Sigmoid colon (tissue), 7 donors: ENCODE measurements around the gene FAM174C. TPM values are rescaled to one million over a fixed set of nuclear protein-coding genes. Genes with fewer than 3 reads are reported as not detected.

Experiments used
- DNase-seq: peaks from one replicate; pipeline ENCODE4 v3.0.0-alpha.2; 2019
- H3K27ac ChIP-seq, 4 donors: fragments of 200-600 bp; sonication (generic); one replicate each; pipeline ENCODE4 v1.5.1; 2016 to 2019; ENCODE audit warnings: mild to moderate bottlenecking in 1 of 4
- H3K27me3 ChIP-seq, 3 donors: fragments of 200-600 bp; sonication (generic); one replicate each; pipeline ENCODE4 v1.5.1; 2019; ENCODE audit warnings: mild to moderate bottlenecking in 1 of 3
- H3K36me3 ChIP-seq, 4 donors: fragments of 200-600 bp; sonication (generic); one replicate each; pipeline ENCODE4 v1.5.1; 2016 to 2019
- H3K4me1 ChIP-seq, 4 donors: fragments of 200-600 bp; sonication (generic); one replicate each; pipeline ENCODE4 v1.5.1; 2017 to 2019
- H3K4me3 ChIP-seq, 4 donors: fragments of 200-600 bp; sonication (generic); one replicate each; pipeline ENCODE4 v1.5.1; 2017 to 2019; ENCODE audit warnings: mild to moderate bottlenecking in 2 of 4, moderate library complexity in 1 of 4
- H3K9me3 ChIP-seq, 4 donors: fragments of 200-600 bp in 3 of 4; sonication (generic) in 3 of 4; one replicate each; pipeline versions ENCODE4 v1.5.1 to v1.6.1; 2013 to 2019
- EP300 ChIP-seq, 4 donors: sonication (generic); formaldehyde crosslinking; IDR thresholded peaks; one replicate each; pipeline ENCODE4 v1.6.1; 2017; ENCODE audit warnings: antibody characterized with exemption in 4 of 4
- POLR2A ChIP-seq, 2 donors: fragments of 450-650 bp; IDR thresholded peaks; one replicate each; pipeline ENCODE4 v1.6.1; 2016; ENCODE audit warnings: antibody characterized with exemption in 2 of 2, mild to moderate bottlenecking in 2 of 2, moderate library complexity in 2 of 2
- POLR2AphosphoS5 ChIP-seq, 4 donors: sonication (generic); formaldehyde crosslinking; IDR thresholded peaks; one replicate each; pipeline ENCODE4 v1.6.1; 2017; ENCODE audit warnings: antibody characterized with exemption in 4 of 4
- WGBS, 2 donors: extraction: QIAGEN DNeasy Blood & Tissue Kit; methylation state at CpG; one replicate each; pipeline ENCODE4 v1.1.7; 2013; 5-methylcytosine and 5-hydroxymethylcytosine counted together
- intact Hi-C: fragments of 100-400 bp; cut with DNase I; formaldehyde crosslinking; loops from one replicate; pipeline ENCODE4 v1.15.1; 2023
- polyA plus RNA-seq, 3 donors: library from polyadenylated mRNA; stranded (reverse); fragments of 200-250 nt; gene quantifications; one replicate each; pipeline ENCODE4 v1.2.3, GENCODE V29; 2013
- total RNA-seq, 4 donors: library from RNA; depleted of rRNA; stranded (reverse); fragments of >200 nt; gene quantifications; one replicate each; pipeline ENCODE4 v1.1.0, GENCODE V29; 2016
- TF ChIP-seq, protein P1 (sequence below), 4 experiments: fragments of 450-650 bp in 3 of 4; fragments of 200-600 bp in 1 of 4; IDR thresholded peaks; one replicate each; pipeline ENCODE4 v1.5.1; 2016 to 2019; ENCODE audit warnings: antibody characterized with exemption in 4 of 4, mild to moderate bottlenecking in 3 of 4, moderate library complexity in 2 of 4
- donor health status: healthy with polysubstance abuse.
- donor health status: Bipolar disorder and iron deficiency.
- donor health status: healthy.

FAM174C gene
- total and polyA plus RNA-seq, 7 donors, result 24.7 to 87.8 (median 37.0) TPM

DNA sequence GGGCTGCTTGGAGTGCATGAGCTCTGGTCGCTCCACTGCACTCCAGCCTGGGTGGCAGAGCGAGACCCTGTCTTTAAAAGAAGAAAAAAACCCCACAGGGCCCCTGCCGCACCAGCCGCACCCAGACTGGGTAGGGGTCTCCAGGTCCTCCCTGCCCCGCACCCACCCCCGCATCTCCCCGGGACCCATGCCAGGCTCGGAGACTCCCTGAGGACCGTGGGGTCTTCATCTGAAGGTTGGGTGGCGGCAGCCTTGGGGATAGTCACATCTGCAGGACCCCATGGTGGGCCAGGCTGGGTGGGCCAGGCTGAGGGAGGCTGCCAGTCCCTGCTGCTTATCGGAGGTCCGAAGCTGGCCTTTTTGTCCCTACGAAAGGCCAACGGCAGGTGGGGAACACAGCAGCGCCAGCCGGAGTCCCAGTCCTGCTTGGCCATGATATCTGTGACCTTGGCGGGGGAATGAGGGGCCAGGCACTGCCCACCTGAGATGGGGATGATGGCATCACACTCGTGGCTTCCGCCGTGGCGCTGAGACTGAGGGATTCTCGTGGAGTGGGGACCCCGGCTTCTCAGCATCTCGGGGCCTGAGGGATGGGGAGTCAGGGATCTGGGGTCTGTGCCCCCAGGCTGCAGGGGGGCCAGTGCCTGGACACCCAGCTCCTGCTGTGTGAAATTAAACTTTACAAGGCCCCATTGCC is 21.4 kb downstream of the FAM174C start:
- H3K4me3 ChIP-seq, result no peak overlapping the region
- DNase-seq, result no peak
- no peak for TF ChIP-seq POLR2AphosphoS5 (IDR thresholded peaks at IDR 0.05)
- no peak for TF ChIP-seq POLR2A (IDR thresholded peaks at IDR 0.05)
- TF ChIP-seq, protein P1, sequence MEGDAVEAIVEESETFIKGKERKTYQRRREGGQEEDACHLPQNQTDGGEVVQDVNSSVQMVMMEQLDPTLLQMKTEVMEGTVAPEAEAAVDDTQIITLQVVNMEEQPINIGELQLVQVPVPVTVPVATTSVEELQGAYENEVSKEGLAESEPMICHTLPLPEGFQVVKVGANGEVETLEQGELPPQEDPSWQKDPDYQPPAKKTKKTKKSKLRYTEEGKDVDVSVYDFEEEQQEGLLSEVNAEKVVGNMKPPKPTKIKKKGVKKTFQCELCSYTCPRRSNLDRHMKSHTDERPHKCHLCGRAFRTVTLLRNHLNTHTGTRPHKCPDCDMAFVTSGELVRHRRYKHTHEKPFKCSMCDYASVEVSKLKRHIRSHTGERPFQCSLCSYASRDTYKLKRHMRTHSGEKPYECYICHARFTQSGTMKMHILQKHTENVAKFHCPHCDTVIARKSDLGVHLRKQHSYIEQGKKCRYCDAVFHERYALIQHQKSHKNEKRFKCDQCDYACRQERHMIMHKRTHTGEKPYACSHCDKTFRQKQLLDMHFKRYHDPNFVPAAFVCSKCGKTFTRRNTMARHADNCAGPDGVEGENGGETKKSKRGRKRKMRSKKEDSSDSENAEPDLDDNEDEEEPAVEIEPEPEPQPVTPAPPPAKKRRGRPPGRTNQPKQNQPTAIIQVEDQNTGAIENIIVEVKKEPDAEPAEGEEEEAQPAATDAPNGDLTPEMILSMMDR (IDR thresholded peaks at IDR 0.05), result no peak
- no peak for TF ChIP-seq EP300 (IDR thresholded peaks at IDR 0.05)
- peaks cover 9 to 48% (median 42%) of the 10 kb centered on the region in 3 donors for H3K27me3 ChIP-seq
- no peak overlapping the region for H3K27ac ChIP-seq
- H3K4me1 ChIP-seq, result peaks cover 0 to 11% (median 8%) of the 10 kb centered on the region in 4 donors
- no peaks in the 10 kb centered on the region for H3K36me3 ChIP-seq
- intact Hi-C loops, result no loop called here
- WGBS, 2 donors, result 91 to 92% methylated on average over 24 of the region's 24 CpGs
- no peaks in the 10 kb centered on the region for H3K9me3 ChIP-seq

DNA sequence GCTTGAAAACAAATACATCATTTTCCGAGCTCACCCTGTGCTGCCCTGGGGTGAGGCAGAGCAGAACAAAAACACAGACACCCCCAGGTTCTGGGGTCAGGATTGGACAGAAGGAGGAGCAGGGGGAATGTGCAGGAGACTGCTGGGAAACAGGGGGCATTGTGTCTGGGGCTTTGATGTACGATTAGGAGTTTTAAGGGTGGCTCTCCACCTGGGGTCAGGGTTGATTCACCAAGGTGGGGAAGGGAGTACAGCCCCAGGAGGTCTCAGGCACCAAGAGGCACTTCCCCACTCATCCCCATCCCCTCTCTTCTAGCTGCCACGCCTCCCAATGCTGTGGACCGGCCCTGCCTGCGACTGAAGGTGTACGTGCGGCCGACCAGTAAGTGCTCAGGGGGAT is 22.9 kb downstream of the FAM174C start:
- 86 to 90% methylated on average over 8 of the region's 8 CpGs for WGBS, 2 donors
- Histone ChIP-seq H3K36me3 (no peaks in the 10 kb centered on the region), H3K27me3 (peaks cover 9 to 33% (median 27%) of the 10 kb centered on the region in 3 donors), H3K4me3 (no peak overlapping the region), H3K27ac (no peak overlapping the region), H3K4me1 (peaks cover 0 to 11% (median 8%) of the 10 kb centered on the region in 4 donors), H3K9me3 (no peaks in the 10 kb centered on the region)
- intact Hi-C loops, result no loop called here
- no peak for DNase-seq
- TF ChIP-seq, protein P1 (IDR thresholded peaks at IDR 0.05), result no peak
- TF ChIP-seq POLR2A (IDR thresholded peaks at IDR 0.05) (no peak), POLR2AphosphoS5 (IDR thresholded peaks at IDR 0.05) (no peak), EP300 (IDR thresholded peaks at IDR 0.05) (no peak)

DNA sequence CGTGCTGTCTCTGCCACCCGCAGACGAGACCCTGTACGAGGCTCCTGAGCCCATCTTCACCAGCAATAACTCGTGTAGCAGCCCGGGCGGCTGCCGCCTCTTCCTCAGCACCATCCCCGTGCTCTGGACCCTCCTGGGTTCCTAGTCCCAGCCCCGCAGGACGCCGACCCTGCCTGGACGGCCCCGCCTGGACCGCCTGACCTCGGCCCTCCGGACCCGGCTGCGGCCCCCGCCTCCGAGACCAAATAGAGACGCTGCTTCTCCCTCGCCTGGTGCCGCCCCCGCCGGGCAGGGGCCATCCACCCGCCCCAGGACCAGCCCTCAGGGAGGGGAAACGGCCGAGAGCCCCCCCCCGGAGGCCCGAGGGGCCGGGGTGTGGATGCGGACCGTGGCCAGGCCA is 24.5 kb downstream of the FAM174C start:
- no peak overlapping the region for H3K4me3 ChIP-seq
- H3K36me3 ChIP-seq, result no peaks in the 10 kb centered on the region
- H3K4me1 ChIP-seq, result peaks cover 0 to 11% (median 8%) of the 10 kb centered on the region in 4 donors
- H3K27ac ChIP-seq, result no peak overlapping the region
- H3K27me3 ChIP-seq, result peaks cover 8 to 17% (median 12%) of the 10 kb centered on the region in 3 donors
- DNase-seq, result no peak
- intact Hi-C loops, result no loop called here
- TF ChIP-seq POLR2AphosphoS5 (IDR thresholded peaks at IDR 0.05) (no peak), POLR2A (IDR thresholded peaks at IDR 0.05) (no peak), EP300 (IDR thresholded peaks at IDR 0.05) (no peak)
- TF ChIP-seq, protein P1 (IDR thresholded peaks at IDR 0.05), result no peak
- H3K9me3 ChIP-seq, result no peaks in the 10 kb centered on the region
- 83 to 88% methylated on average over 34 of the region's 34 CpGs for WGBS, 2 donors

DNA sequence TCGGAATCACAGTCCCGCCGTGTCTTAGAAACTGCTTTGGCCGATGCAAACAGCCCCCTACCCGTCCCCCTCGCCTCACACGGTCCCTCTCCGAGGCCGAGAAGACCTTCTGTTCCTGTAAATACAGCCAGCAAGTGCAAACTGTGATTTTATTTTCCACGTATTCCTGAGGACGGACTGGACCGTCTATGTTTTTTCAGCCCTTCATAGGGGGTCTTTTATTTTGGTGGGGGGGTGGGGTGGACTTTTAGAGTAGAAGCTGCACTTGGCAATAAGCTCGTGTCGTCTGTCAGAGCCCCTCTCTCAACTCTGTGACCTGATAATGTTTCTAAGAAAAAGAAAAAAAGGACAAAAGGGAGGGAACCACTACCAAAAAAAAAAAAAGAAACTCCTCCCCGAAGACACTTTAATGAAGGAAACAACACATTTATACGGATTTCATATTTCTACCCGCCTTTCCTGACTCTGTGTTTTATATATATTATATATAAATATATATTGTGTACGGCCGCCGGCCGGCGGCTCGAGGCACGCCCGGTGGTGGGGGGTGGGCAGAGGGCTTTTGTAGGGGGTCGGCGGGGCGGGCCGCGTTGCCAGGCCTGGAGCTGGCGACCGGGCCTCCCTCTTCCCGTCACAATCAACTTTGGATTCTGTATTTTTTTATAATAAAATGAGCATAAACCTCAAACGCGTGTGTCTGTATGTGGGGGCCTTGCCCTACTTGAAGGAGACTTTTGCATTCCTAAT is 25.6 kb downstream of the FAM174C start:
- peaks cover 0 to 6% (median under 1%) of the 10 kb centered on the region in 3 donors for H3K27me3 ChIP-seq
- H3K4me3 ChIP-seq, result no peak overlapping the region
- TF ChIP-seq EP300 (IDR thresholded peaks at IDR 0.05) (no peak), POLR2AphosphoS5 (IDR thresholded peaks at IDR 0.05) (no peak), POLR2A (IDR thresholded peaks at IDR 0.05) (no peak)
- TF ChIP-seq, protein P1 (IDR thresholded peaks at IDR 0.05), result no peak
- H3K9me3 ChIP-seq, result no peaks in the 10 kb centered on the region
- intact Hi-C loops, result no loop called here
- H3K36me3 ChIP-seq, result no peaks in the 10 kb centered on the region
- WGBS, 2 donors, result 85 to 87% methylated on average over 35 of the region's 35 CpGs
- no peaks in the 10 kb centered on the region for H3K4me1 ChIP-seq
- no peak for DNase-seq
- no peak overlapping the region for H3K27ac ChIP-seq
